ENCODE data around the gene IFNW1. TPM values are rescaled to one million over a fixed set of nuclear protein-coding genes. Genes with fewer than 3 reads are reported as not detected.
"Not testable (repeated sequence)": the region's sequence is repeated elsewhere in the genome, so short reads cannot be mapped to it uniquely, and the experiment has no call there.

The IFNW1 gene
- not detected for polyA plus RNA-seq (ENCODE audit: insufficient read length in 12 of 12)
- long read RNA-seq, donor 1 = 0 reads
- long read RNA-seq, donor 2 = 0 reads
- long read RNA-seq, donor 3 = 0 reads
- long read RNA-seq, donor 4 = 0 reads
- long read RNA-seq, donor 5 = 0 reads
- long read RNA-seq, donor 6 = 0 reads
- long read RNA-seq, donor 7 = 0 reads
- long read RNA-seq, donor 8 = 0 reads
- long read RNA-seq, donor 9 = 0 reads
- long read RNA-seq, donor 10 = 0 reads
- long read RNA-seq, donor 11 = 0 reads

DNA sequence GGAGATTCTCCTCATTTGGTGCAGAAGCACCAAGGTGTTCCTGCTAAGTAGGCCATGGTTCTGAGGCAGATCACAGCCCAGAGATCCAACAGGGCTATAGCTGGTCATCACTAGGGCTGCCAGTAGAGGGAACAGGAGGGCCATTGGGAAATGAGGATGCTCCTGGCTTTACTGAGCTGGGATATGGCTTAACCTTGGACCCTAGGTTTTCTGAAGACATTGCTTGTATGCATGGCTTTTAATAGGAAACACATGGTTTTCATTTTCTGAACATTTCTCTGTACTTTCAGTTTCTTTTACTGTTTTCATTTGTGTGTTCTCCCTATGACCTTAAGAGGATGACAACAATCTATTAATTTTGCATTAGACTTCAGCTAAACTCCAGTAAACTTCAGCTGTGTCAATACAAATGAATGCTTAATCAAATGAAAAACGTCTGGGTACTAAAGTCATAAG lies at the start of gene IFNW1:
Gene IFNW1, minus strand, starts transcription at position 406 of the 456 bp plus-strand sequence. Its CDS starts 262 bp downstream, at position 144.
- DNase-seq = no peak

DNA sequence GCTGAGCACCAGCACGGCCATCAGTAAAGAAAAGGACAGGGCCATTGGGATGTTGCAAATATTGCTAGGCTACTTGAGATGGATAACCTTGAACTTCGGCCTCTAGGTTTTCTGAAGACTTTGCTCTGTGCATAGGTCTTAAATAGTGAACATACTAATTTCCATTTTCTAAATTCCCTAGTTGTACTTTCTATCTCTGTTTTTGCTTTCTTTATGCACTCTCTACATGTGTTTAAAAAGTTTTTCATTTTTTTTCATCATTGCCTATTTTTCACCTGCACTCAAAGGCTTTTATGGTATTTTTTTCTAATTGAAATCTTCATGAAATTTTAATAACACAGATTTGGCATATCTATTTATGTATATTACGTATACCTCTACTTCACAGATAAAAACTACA lies 45.9 kb upstream of the IFNW1 start, which contains the start of gene IFNA4:
Gene IFNA4, minus strand, starts transcription at position 101 of the 400 bp plus-strand sequence. Its CDS starts 56 bp downstream, at position 45.
- DNase-seq = not testable (repeated sequence)

DNA sequence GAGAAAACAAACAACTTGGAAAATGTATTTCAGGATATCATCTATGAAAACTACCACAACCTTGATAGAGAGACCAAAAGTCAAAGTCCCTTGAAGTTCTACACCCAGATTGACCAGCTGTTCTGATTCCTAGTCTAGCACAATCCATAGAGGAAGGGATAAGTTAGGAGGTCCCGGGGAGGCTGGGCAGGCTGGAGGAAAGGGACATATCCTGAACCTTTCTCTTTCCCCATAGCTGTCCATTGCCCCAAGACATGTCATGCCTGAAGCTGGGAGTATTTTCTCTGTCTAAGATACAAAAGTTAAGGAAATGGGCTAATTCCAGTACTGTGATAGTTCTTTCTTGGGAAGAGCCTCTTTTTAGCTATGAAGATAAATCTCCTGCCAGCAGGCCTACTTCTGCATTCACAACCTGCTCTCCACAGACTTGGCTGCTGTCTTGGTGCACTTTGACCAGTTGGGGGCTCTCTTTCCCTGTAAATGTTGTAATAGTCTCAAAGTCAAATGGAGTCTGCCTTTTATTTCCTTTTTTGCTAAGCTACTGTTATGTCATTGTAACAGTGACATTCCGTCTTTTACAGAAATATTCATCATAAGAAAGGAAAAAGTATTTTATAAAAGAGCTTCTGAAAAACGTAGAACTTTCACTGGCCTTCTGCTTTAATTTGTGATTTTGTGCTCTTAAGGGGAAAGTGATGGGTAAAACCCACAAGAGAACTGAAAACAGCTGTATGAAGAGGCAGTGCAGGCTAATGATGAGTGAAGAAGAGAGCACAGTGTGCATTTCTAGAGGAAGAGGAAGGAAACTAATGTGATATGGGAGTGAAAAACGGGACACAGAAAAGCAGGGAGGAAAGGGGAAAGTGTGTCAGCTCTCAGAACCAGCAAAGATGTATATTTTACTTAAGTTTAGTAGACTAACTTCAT lies 41.4 kb upstream of the IFNW1 start:
- DNase-seq = not testable (repeated sequence)

DNA sequence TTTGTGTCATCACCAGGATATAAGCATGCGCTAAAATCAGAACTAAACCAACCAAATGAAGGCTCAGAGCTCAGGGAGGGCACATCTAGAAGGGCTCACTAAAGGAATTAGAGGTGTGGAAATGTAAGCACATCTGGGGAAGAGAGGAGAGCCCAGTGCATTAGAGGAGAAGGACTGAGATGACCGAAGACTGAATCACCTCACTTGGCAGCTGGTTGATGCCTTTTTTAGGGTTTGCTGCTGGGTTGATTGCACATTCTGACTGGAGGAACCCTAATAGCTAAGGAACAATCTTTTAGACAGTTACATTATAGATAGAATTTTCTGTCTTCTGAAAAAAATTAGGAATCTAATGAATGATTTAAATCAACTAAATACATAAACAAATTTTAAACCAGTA lies 33.0 kb upstream of the IFNW1 start:
- DNase-seq = no peak

DNA sequence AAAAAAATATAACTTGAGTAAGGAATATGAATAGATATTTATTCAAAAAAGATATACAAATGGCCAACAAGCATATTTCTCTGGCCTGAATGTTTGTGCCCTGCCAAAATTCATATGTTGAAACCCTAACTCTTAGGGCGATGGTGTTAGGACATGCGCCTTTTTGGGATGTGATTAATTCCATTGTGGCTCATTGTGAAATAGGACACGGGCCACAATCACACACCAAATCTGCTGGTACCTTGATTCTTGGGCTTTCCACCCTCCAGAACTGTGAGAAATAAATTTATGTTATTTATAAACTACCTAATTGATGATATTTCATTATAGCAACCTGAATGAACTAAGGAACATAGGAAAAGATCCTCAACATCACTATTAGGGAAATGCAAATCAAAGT lies 30.5 kb upstream of the IFNW1 start:
- DNase-seq = no peak

DNA sequence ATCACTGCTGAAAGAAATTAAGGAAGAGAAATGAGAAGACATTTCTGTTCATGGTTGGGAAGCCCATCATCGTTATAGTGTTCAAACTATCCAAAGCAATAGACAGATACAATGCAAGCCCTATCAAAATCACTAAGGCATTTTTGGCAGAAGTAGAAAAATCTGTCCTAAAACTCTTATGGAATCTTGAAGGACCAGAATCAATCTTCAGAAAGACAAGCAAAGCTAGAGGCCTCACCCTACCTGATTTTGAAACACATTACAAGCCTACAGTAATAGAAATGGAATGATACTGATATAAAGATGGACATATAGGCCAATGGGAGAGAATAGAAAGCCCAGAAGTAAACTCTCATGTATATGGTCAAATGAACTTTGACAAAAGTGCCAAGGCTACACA lies 29.7 kb upstream of the IFNW1 start:
- DNase-seq = no peak

DNA sequence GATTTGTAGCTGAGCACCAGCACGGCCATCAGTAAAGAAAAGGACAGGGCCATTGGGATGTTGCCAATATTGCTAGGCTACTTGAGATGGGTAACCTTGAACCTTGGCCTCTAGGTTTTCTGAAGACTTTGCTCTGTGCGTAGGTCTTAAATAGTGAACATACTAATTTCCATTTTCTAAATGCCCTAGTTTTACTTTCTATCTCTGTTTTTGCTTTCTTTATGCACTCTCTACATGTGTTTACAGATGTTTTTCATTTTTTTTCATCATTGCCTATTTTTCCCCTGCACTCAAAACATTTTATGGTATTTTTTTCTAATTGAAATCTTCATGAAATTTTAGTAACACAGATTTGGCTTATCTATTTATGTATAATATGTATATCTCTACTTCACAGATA lies 24.9 kb upstream of the IFNW1 start, which contains the start of gene IFNA21:
Gene IFNA21, minus strand, starts transcription at position 101 of the 400 bp plus-strand sequence. Its CDS starts 48 bp downstream, at position 53.
- DNase-seq = not testable (repeated sequence)

DNA sequence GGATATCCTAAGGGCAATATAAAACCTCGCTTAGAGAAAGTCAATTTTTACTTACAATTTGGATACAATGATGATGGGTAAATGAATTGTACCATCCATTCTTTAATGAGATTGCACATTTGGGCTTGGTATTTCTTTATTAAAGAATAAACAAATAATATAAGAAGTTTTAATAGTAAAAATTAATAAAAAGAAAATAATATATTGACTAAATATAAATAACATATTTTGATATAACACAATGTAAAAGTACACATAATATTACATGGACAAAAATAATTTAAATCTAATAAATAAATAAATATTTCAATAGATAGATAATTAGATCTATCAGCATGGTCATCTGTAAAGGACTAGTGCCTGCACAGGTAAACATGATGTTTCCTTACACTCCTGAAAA lies 23.9 kb upstream of the IFNW1 start:
- DNase-seq = no peak

DNA sequence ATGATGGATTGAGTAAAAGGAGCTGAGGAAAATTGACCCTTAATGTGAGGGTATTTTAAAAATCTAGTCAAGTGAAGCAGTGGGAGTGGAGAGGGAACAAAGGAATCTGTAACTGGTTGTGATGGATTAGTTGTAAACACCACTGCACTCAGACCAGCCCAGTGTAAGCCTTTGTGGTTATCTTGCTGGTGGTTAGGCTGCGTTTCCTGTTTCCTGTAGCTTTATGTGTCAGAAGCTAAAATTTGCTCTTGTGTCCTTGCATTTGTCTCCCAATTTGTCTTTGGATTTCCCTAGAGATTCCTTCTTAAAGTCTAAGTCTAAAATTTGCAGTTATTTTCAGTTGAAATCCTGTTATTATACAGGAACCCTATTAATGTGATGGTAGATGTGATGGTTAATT lies 18.5 kb upstream of the IFNW1 start:
- DNase-seq = no peak

DNA sequence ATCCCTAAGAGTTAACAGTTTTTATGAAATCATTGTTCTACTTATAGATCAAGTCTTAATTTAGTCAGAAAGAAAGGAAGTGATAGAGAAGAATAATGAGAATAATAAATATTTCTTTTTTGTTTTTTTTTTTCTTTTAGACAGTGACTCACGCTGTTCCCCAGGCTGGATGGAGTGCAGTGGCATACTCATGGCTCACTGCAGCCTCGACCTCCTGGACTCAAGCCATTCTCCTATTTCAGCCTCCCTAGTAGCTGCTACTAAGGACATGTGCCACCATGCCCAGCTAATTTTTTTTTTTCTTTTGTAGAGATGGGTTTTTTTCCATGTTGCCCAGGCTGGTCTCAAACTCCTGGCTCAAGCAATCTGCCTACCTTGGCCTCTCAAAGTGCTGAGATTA lies 13.9 kb upstream of the IFNW1 start:
- no peak for DNase-seq

DNA sequence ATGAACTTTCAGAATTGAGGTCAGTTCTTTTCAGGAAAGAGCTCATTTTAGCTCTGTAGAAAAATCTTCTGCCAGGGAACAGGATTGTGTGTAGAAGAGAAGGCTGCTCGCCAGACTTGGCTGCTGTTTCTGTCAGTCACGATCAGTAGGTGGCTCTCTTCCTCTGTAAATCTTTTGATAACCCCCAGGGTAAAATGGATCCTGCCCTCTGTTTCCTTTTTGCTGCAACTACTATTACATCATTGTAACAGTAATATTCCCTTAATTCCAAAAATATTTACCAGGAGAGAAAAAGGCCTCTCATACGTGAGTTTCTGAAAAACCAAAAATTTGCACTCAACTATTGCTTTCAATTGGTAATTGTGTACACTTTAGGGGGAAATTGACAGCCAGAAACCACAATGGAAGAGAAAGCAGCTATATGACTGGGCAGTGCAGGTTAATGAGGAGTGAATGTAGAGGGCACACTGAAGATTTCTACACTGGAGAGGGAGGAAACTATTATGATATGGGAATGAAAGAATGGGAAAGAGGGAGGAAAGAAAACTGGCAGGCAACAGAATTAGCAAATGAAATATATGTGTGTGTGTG lies 12.5 kb upstream of the IFNW1 start:
- peak; percentile 13 for DNase-seq

DNA sequence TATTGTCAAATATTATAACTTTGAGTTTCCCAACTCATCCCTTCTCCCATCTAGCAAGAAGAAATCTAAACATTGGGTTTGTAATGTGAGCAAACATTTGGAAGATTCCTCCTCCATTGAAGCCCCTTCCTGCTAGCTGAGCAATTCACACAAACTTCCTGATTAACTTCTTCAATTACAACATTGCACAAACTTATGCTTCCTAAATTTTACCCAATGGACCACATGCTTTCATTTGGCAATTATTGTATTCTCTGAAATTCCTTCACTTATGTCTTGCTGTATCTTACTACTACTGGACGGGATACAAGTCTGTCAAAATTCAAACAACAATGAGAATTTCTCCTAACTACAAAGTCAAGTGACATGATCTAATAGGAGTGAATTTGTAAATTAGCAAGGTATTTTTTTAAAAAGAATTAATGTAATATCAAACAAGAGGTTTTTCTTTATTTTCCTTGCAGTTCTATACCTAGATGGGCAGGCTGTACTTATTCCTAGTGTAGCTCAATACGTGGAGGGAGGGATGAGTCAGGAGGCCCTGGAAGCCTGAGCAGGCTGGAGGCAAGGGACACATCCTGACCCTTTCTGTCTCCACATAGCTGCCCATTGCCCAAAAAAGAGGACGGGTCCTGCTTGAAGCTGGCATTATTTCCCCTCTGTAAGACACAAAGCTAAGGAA lies 11.8 kb upstream of the IFNW1 start:
- DNase-seq = no peak

DNA sequence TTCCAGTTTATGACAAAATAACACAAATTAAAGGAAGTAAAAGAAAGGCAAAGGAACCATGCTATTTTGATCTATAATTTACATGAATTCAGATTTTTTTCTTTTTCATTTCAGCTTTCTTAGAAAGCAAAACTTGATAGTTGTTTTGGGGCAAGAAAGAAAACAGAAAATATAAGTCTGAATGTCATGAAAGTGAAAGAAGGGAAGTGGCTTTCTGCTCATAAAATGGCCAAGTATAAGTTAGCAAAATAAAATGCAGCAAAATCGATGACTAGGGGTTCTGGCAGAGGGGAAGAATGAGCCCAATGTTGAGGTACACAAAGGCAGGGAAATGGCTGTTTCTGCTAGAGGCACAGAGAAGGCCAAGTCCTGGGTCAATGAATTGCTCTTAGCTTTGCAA lies 3.0 kb upstream of the IFNW1 start:
- DNase-seq = no peak

DNA sequence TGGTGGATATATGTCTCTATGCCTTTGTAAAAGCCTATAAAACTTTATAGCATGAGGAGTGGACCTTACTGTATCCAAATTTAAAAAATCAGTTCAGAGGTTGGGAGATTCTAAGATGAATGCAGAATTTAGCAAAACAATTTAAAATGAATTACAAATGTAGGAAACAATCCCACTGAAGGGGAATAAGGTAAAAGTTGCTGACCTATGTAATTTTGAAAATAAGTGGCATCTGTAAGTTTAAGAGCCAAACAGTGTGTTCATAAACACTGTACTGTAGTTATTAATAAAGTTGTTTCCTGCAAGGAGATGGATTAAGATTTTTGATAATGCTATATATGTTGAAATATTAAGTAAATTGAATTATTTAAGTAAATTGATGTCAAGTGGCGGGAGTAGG lies 4.6 kb downstream of the IFNW1 start:
- DNase-seq = no peak

DNA sequence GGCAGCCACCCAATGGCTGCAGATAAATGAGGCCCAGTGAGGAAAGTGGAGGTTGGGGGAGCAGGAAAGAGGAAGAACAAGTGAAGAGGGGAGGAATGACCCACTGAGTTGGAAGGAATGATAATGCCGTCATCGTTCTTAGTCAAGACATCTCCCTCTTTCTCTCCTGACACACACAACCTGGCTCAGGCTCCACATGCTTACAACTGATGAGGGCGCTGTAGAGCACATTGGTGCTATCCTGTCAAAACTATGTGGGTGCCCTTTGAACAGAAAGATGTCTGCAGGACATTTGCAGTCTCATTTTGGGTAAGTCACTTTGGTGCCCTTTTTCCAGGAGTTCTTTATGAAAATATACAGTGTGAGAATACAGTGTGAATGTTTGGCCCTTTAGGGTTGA lies 5.9 kb downstream of the IFNW1 start:
- no peak for DNase-seq

DNA sequence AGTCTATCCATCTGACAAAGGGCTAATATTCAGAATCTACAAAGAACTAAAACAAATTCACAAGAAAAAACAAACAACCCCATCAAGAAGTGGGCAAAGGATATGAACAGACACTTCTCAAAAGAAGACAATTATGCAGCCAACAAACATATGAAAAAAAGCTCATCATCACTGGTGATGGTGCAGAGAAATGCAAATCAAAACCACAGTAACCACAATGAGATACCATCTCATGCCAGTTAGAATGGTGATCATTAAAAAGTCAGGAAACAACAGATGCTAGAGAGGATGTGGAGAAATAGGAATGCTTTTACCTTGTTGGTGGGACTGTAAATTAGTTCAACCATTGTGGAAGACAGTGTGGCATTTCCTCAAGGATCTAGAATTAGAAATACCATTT lies 13.4 kb downstream of the IFNW1 start:
- DNase-seq = not testable (repeated sequence)

DNA sequence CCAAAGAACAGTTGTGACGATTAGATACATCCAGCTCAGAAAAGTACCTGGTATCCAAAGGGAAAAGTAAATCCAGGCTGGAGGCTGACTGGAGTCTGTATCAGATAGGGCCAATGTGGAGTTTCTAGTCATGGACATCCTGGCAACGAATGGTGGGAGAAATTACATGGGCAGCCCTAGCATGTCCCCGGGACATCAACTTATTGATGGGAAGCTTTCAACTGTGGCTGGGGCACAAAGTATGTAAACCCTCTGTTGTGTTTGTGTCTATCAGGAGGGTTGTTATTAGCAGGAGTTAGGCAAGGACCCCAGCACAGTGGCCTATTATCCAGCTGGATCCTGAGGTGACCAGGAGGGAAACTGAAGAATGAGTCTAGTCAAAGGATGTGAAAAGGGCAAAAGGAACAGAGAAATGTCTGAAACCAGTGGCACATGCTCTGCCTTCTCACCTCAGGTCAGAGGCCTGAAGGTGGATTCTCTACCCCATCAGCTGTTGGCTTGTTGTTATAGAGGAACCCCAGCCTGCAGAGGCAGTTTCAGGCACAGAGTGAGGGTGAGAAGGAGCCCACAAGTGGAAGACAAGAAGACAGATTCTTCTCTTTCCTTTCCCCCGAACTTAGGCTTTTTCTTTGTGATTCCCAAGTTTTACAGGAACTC lies 19.9 kb downstream of the IFNW1 start:
- DNase-seq = no peak

DNA sequence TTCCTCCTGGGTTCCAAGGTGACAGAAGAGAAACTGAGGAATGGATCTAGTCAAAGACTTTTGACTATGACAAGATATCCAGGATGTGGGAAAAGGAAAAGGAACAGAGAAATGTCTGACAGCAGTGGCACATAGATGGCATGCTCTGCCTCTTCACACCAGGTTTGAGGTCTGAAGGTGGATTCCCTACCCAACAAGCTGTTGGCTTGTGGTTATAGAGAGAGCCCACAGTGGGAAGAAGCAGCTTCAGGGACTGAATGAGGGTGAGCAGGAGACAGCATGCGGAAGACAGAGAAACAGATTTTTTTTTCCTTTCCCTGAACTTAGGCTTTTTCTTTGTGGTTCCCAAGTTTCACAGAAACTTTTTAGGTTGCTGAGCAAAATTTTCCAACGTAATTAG lies 20.6 kb downstream of the IFNW1 start:
- no peak for DNase-seq

DNA sequence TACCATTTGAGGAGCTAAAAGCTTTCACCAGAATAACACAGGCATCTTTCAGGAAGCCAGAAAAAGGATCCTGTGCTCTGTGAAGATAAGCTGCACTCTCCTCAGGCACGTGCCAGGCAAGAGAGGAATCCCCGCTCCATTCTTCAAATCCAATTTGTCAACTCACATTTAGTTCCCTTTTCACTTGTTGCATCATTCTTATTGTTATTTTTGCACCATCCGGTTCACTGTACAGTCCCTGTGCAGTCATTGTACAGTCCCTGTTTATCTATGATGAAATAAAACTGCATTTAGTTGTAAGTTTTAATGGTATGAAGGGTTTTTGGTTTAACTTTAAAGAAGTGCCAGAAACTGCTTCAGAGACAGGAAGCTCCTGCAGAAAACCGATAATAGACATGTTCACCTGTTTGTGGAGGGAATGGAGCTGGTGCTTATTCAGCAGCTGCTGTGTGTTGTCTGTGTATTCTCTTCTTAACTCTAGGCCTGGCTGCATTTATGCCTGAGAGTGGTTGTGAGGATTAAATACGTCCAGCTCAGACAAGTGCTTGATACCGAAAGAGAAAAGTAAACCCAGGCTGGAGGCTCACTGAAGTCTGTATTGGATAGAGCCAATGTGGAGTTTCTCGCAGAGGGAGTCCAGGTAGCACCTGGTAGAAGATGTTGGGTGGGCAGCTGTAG lies 22.4 kb downstream of the IFNW1 start:
- no peak for DNase-seq

DNA sequence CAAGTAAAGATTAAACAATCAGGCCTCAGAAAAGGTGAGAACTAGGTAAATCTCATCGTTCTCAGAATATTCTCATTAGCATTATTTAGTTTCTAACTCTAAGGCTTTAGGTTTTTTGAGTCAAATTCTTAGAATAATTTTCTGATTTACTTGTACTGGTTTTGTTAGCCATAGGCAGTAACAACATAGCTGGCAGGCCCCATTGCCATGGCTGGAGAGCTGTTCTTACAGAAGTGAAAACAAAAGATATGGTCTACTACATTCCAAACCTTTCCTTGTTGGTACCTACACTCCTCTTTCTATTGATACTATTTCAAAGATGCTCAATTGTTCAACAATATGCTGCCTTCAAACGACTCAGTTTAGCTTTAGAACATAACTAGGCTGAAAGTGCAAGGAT lies 27.3 kb downstream of the IFNW1 start:
- DNase-seq = no peak

All from muscle of arm (tissue), 14 donors.